Central memory CD4-positive, alpha-beta T cell (primary cell): ENCODE measurements around the gene DLG2.

ENCODE experiments used
- DNase-seq: peaks from one replicate; pipeline ENCODE4 v3.0.0; 2022

The DLG2 gene

GRCh38 chr11:83681906-83682610 is 1945.1 kb downstream of the DLG2 start:
- no peak for DNase-seq

GRCh38 chr11:83681031-83681781 is 1945.9 kb downstream of the DLG2 start:
- no peak for DNase-seq

GRCh38 chr11:83680321-83680720 is 1946.8 kb downstream of the DLG2 start:
- no peak for DNase-seq

GRCh38 chr11:83678831-83679584 is 1948.1 kb downstream of the DLG2 start:
- DNase-seq, result no peak

GRCh38 chr11:83677730-83678129 is 1949.4 kb downstream of the DLG2 start:
- no peak for DNase-seq

GRCh38 chr11:83676056-83676601 is 1951.0 kb downstream of the DLG2 start:
- DNase-seq, result no peak

GRCh38 chr11:83674102-83674896 is 1952.8 kb downstream of the DLG2 start:
- no peak for DNase-seq

GRCh38 chr11:83671289-83671688 is 1955.9 kb downstream of the DLG2 start:
- no peak for DNase-seq

GRCh38 chr11:83666149-83666548 is 1961.0 kb downstream of the DLG2 start:
- DNase-seq, result no peak

- DNase-seq, result no peak
Observed at GRCh38 chr11:83663988-83664387, 1963.2 kb downstream of the DLG2 start.

- no peak for DNase-seq
Observed at GRCh38 chr11:83663446-83663845, 1963.7 kb downstream of the DLG2 start.

GRCh38 chr11:83662494-83662893 is 1964.7 kb downstream of the DLG2 start:
- DNase-seq, result no peak

GRCh38 chr11:83661491-83662350 is 1965.4 kb downstream of the DLG2 start:
- no peak for DNase-seq

- DNase-seq, result no peak
Observed at GRCh38 chr11:83659466-83659865, 1967.7 kb downstream of the DLG2 start.

GRCh38 chr11:83656796-83657330 is 1970.3 kb downstream of the DLG2 start:
- no peak for DNase-seq

- DNase-seq, result no peak
Observed at GRCh38 chr11:83655976-83656375, 1971.2 kb downstream of the DLG2 start.

- DNase-seq, result no peak
Observed at GRCh38 chr11:83649528-83649855, 1977.7 kb downstream of the DLG2 start.

GRCh38 chr11:83648610-83649527 is 1978.3 kb downstream of the DLG2 start:
- DNase-seq, result no peak

- no peak for DNase-seq
Observed at GRCh38 chr11:83645561-83645960, 1981.6 kb downstream of the DLG2 start.

GRCh38 chr11:83643115-83643514 is 1984.0 kb downstream of the DLG2 start:
- no peak for DNase-seq
